ENCODE results near the gene PTAR1.

DNA sequence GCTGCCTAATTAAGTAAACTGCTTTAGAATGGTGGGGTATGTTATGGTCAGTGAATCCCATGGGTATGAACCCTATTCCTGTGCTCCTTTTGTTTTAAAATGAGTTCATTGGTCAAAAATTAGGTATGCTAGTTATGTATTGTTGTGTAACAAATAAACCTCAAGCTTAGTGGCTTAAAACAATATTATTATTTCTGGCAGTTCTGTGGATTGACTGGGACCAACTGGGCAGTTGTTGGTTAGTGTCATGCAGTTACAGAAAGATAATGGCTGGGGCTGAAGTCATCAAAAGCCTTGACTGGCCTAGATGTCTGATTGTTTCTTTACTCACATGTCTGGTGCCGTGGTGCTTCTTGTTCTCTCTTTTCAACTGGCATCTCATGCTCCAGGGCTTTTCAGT lies 8.9 kb upstream of the PTAR1 start:
- TF ChIP-seq, protein P1, sequence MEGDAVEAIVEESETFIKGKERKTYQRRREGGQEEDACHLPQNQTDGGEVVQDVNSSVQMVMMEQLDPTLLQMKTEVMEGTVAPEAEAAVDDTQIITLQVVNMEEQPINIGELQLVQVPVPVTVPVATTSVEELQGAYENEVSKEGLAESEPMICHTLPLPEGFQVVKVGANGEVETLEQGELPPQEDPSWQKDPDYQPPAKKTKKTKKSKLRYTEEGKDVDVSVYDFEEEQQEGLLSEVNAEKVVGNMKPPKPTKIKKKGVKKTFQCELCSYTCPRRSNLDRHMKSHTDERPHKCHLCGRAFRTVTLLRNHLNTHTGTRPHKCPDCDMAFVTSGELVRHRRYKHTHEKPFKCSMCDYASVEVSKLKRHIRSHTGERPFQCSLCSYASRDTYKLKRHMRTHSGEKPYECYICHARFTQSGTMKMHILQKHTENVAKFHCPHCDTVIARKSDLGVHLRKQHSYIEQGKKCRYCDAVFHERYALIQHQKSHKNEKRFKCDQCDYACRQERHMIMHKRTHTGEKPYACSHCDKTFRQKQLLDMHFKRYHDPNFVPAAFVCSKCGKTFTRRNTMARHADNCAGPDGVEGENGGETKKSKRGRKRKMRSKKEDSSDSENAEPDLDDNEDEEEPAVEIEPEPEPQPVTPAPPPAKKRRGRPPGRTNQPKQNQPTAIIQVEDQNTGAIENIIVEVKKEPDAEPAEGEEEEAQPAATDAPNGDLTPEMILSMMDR (IDR thresholded peaks at IDR 0.05): no peak
- TF ChIP-seq POLR2A (IDR thresholded peaks at IDR 0.05) (no peak), POLR2AphosphoS5 (IDR thresholded peaks at IDR 0.05) (no peak)

Data from transverse colon (tissue), 4 donors.